H1 (cell line): ENCODE data around the gene OIP5. TPM values are rescaled to one million over a fixed set of nuclear protein-coding genes. Genes with fewer than 3 reads are reported as not detected.

Experiments used
- SP1 ChIP-seq: IDR thresholded peaks from 2 replicates; pipeline ENCODE4 v1.6.1; 2011; ENCODE audit warnings: low read depth, low read length
- TBP ChIP-seq: IDR thresholded peaks from 2 replicates; pipeline ENCODE4 v1.6.1; 2011; ENCODE audit warnings: low read depth, low read length, improper control_type of control experiment
- polyA plus RNA-seq, 7 experiments: library from polyadenylated mRNA; depleted of rRNA in 3 of 7; stranded (reverse) in 5 of 7; unstranded in 2 of 7; fragments of >200 nt in 5 of 7; fragments of 200-250 nt in 2 of 7; gene quantifications; 1 replicate in 5 of 7; 2 replicates in 1 of 7; 4 replicates in 1 of 7; pipeline versions ENCODE4 v1.2.1 to v1.2.3, GENCODE V29; 2011 to 2013; ENCODE audit warnings: missing spikeins in 2 of 7, mixed read lengths in 2 of 7
- total RNA-seq: library from RNA; stranded (reverse); fragmentation: NEBNext Ultra II Directional; extraction: Animal tissue kit (Norgen Biotek cat#: 25700); gene quantifications from 2 replicates; pipeline ENCODE4 v1.2.1, GENCODE V29; 2021

OIP5 gene
- total and polyA plus RNA-seq, 2 of the 8 experiments (the other 6 are each of a cell fraction or from before 2014, with no cell fraction given) = 34.8 to 44.5 TPM

- TF ChIP-seq SP1 (peak; percentile 57; the same call in 1 of the 2 replicates), TBP (peak; percentile 89)
Measured at GRCh38 chr15:41332194-41333025, at the start of gene OIP5, which contains the start of gene NUSAP1 (continued).
